OCI-LY3 (cell line): ENCODE measurements around the gene EFEMP2.

Experiments used
- H2AFZ ChIP-seq: fragments of 200-600, 300-600 bp; shearing (Covaris generic); 2 replicates; pipeline ENCODE4 v1.6.0; 2014; ENCODE audit warnings: antibody characterized with exemption, low read depth, low read length
- H3K27ac ChIP-seq: fragments of 200-600, 300-600 bp; sonication (generic); 2 replicates; pipeline ENCODE4 v1.5.1; 2014; ENCODE audit warnings: mild to moderate bottlenecking, low read length, moderate library complexity, mixed read lengths
- H3K27me3 ChIP-seq: fragments of 200-600, 300-600 bp; sonication (generic); 2 replicates; pipeline ENCODE4 v1.6.1; 2014; ENCODE audit warnings: low read depth, low read length, mixed read lengths
- H3K36me3 ChIP-seq: fragments of 200-600, 300-600 bp; sonication (generic); replicated peaks from 2 replicates; pipeline ENCODE3; 2014; ENCODE audit warnings: low read depth, low read length, mixed read lengths
- H3K4me1 ChIP-seq: fragments of 300-600, 200-600 bp; sonication (generic); 2 replicates; pipeline ENCODE4 v1.6.1; 2014; ENCODE audit warnings: low read length, mixed read lengths
- H3K4me2 ChIP-seq: fragments of 200-600, 300-600 bp; sonication (generic); 2 replicates; pipeline ENCODE4 v1.6.1; 2014; ENCODE audit warnings: low read length, mixed read lengths
- H3K4me3 ChIP-seq: fragments of 300-600, 200-600 bp; sonication (generic); 2 replicates; pipeline ENCODE4 v1.5.1; 2014; ENCODE audit warnings: antibody characterized with exemption, mild to moderate bottlenecking, low read length, moderate library complexity
- H3K79me2 ChIP-seq: fragments of 300-600, 200-600 bp; shearing (Covaris generic); 2 replicates; pipeline ENCODE4 v1.6.1; 2014; ENCODE audit warnings: mild to moderate bottlenecking, low read length, mixed read lengths
- H3K9ac ChIP-seq: fragments of 300-600, 200-600 bp; shearing (Covaris generic); 2 replicates; pipeline ENCODE4 v1.6.0; 2014; ENCODE audit warnings: mild to moderate bottlenecking, low read length, moderate library complexity
- H3K9me3 ChIP-seq: fragments of 200-600, 300-600 bp; shearing (Covaris generic); 2 replicates; pipeline ENCODE4 v1.6.1; 2014; ENCODE audit warnings: low read length, mixed read lengths; ENCODE audit not compliant: insufficient read depth
- H4K20me1 ChIP-seq: fragments of 200-600, 300-600 bp; sonication (generic); 2 replicates; pipeline ENCODE4 v1.6.1; 2016; ENCODE audit warnings: low read length, mixed read lengths; ENCODE audit not compliant: insufficient read depth
- CTCF ChIP-seq: fragments of 200-600, 300-600 bp; sonication (generic); IDR thresholded peaks from 2 replicates; pipeline ENCODE4 v1.5.1; 2014; ENCODE audit warnings: antibody characterized with exemption, low read length, low read depth
- EZH2phosphoT487 ChIP-seq: fragments of 200-600 bp; shearing (Covaris generic); IDR thresholded peaks from 2 replicates; pipeline ENCODE4 v1.6.1; 2018; ENCODE audit warnings: antibody characterized with exemption, mixed run types, low read depth

EFEMP2 gene

GRCh38 chr11:65855927-65856363, 16.7 kb downstream of the EFEMP2 start:
- Histone ChIP-seq H3K9me3 (no peaks in the 10 kb centered on the region), H3K79me2 (peaks cover 48% of the 10 kb centered on the region), H3K4me1 (peaks cover 11% of the 10 kb centered on the region), H3K36me3 (peaks cover 62% of the 10 kb centered on the region), H4K20me1 (peaks cover 44% of the 10 kb centered on the region), H3K4me3 (peak overlapping the region; percentile 85; the same call in 1 of the 2 replicates), H3K9ac (no peak overlapping the region), H2AFZ (no peak overlapping the region), H3K27me3 (no peaks in the 10 kb centered on the region), H3K27ac (no peak overlapping the region), H3K4me2 (peak overlapping the region; percentile 85)
- TF ChIP-seq EZH2phosphoT487 = no peak

GRCh38 chr11:65854852-65855837, 17.5 kb downstream of the EFEMP2 start:
- Histone ChIP-seq H3K27ac (no peak overlapping the region), H3K9ac (no peak overlapping the region), H3K4me2 (no peak overlapping the region), H3K36me3 (peaks cover 62% of the 10 kb centered on the region), H2AFZ (no peak overlapping the region), H4K20me1 (peaks cover 44% of the 10 kb centered on the region), H3K4me1 (peaks cover 11% of the 10 kb centered on the region), H3K9me3 (no peaks in the 10 kb centered on the region), H3K27me3 (no peaks in the 10 kb centered on the region), H3K79me2 (peaks cover 44% of the 10 kb centered on the region), H3K4me3 (no peak overlapping the region)
- no peak for TF ChIP-seq EZH2phosphoT487
- TF ChIP-seq CTCF = no peak

- peaks cover 44% of the 10 kb centered on the region for H4K20me1 ChIP-seq
- no peaks in the 10 kb centered on the region for H3K9me3 ChIP-seq
- H3K4me1 ChIP-seq = peaks cover 11% of the 10 kb centered on the region
- no peak overlapping the region for H2AFZ ChIP-seq
- H3K9ac ChIP-seq = no peak overlapping the region
- no peak overlapping the region for H3K4me3 ChIP-seq
- H3K4me2 ChIP-seq = no peak overlapping the region
- no peaks in the 10 kb centered on the region for H3K27me3 ChIP-seq
- TF ChIP-seq CTCF (no peak), EZH2phosphoT487 (no peak)
- peaks cover 62% of the 10 kb centered on the region for H3K36me3 ChIP-seq
- no peak overlapping the region for H3K27ac ChIP-seq
- peaks cover 44% of the 10 kb centered on the region for H3K79me2 ChIP-seq
Observed at GRCh38 chr11:65854161-65854592, 18.4 kb downstream of the EFEMP2 start.

GRCh38 chr11:65853246-65853979, 19.2 kb downstream of the EFEMP2 start:
- peak; percentile 15; the same call in 1 of the 2 replicates for TF ChIP-seq CTCF
- no peak for TF ChIP-seq EZH2phosphoT487
- no peak overlapping the region for H3K9ac ChIP-seq
- no peak overlapping the region for H3K27ac ChIP-seq
- H3K79me2 ChIP-seq = peaks cover 44% of the 10 kb centered on the region
- H3K4me3 ChIP-seq = no peak overlapping the region
- H4K20me1 ChIP-seq = peaks cover 44% of the 10 kb centered on the region
- H2AFZ ChIP-seq = no peak overlapping the region
- peaks cover 62% of the 10 kb centered on the region for H3K36me3 ChIP-seq
- no peak overlapping the region for H3K4me2 ChIP-seq
- H3K9me3 ChIP-seq = no peaks in the 10 kb centered on the region
- no peaks in the 10 kb centered on the region for H3K27me3 ChIP-seq
- peaks cover 8% of the 10 kb centered on the region for H3K4me1 ChIP-seq
